MCF 10A (cell line): ENCODE results near the gene TMEM94. TPM values are rescaled to one million over a fixed set of nuclear protein-coding genes. Genes with fewer than 3 reads are reported as not detected.

ENCODE experiments used
- BruUV-seq: library from RNA; stranded (reverse); fragments of 400-500 nt; replicated peaks from 2 replicates; lab custom pipeline; 2021; lab: Mats Ljungman, UMichigan
- CTCF ChIA-PET: fragments of 300-600 bp; sonication (Branson Sonifier 250); formaldehyde crosslinking; extraction: SDS; loops from one replicate; lab custom pipeline; 2021; ENCODE audit warnings: antibody characterized with exemption, inconsistent platforms; lab: Yijun Ruan, JAX
- POLR2A ChIA-PET: fragments of 300-600, 350-650 bp; sonication (Branson Sonifier 250); formaldehyde crosslinking; extraction: SDS; loops from one replicate; lab custom pipeline; 2020; ENCODE audit warnings: antibody characterized with exemption, inconsistent platforms; lab: Yijun Ruan, JAX
- DNase-seq: peaks from one replicate; pipeline ENCODE4 v3.0.0-alpha.2; 2018; ENCODE audit not compliant: unreplicated experiment
- H3K27ac Mint-ChIP-seq: one replicate; pipeline ENCODE4 v1.8.0; 2022; ENCODE audit warnings: mild to moderate bottlenecking, low read depth, mixed read lengths; ENCODE audit not compliant: unreplicated experiment
- H3K27me3 Mint-ChIP-seq: one replicate; pipeline ENCODE4 v1.8.0; 2022; ENCODE audit warnings: mixed read lengths; ENCODE audit not compliant: insufficient read depth, unreplicated experiment
- H3K36me3 Mint-ChIP-seq: one replicate; pipeline ENCODE4 v1.8.0; 2022; ENCODE audit warnings: mild to moderate bottlenecking, moderate library complexity, mixed read lengths; ENCODE audit not compliant: insufficient read depth, unreplicated experiment
- H3K4me1 Mint-ChIP-seq: one replicate; pipeline ENCODE4 v1.8.0; 2022; ENCODE audit warnings: mixed read lengths; ENCODE audit not compliant: insufficient read depth, unreplicated experiment
- H3K4me3 Mint-ChIP-seq: one replicate; pipeline ENCODE4 v1.8.0; 2022; ENCODE audit warnings: mild to moderate bottlenecking, moderate library complexity, mixed read lengths; ENCODE audit not compliant: unreplicated experiment
- H3K9me3 Mint-ChIP-seq: one replicate; pipeline ENCODE4 v1.8.0; 2022; ENCODE audit warnings: mixed read lengths; ENCODE audit not compliant: unreplicated experiment
- CTCF ChIP-seq: fragments of 200-600 bp; IDR thresholded peaks from one replicate; pipeline ENCODE4 v1.8.0; 2022; ENCODE audit warnings: antibody characterized with exemption, mild to moderate bottlenecking; ENCODE audit not compliant: unreplicated experiment
- intact Hi-C: fragments of 100-400 bp; cut with micrococcal nuclease; formaldehyde crosslinking; loops from 2 replicates; pipeline ENCODE4 v1.14.1; 2022
- total RNA-seq: library from RNA; stranded (reverse); gene quantifications from 2 replicates; pipeline ENCODE4 v1.2.3, GENCODE V29; 2022

Gene TMEM94
- total RNA-seq, 1 experiment from 2014 or later, result 42.8 TPM

- Mint-ChIP-seq H3K27me3 (no peaks in the 10 kb centered on the region), H3K9me3 (no peaks in the 10 kb centered on the region), H3K4me1 (peaks cover 18% of the 10 kb centered on the region), H3K36me3 (peaks cover 44% of the 10 kb centered on the region), H3K4me3 (no peak overlapping the region), H3K27ac (no peak overlapping the region)
- ChIA-PET CTCF (interaction anchor here (0.6 kb wide), 1 partner anchor 60 kb away, joined by 3 read pairs; no protein-coding TSS in a partner anchor), POLR2A (interaction anchor here (0.7 kb wide), 1 partner anchor 674 kb away, joined by 3 read pairs; no protein-coding TSS in a partner anchor)
- BruUV-seq, result no TSS peak
- intact Hi-C loops, result no loop called here
- no peak for DNase-seq
- no peak for TF ChIP-seq CTCF
Measured at GRCh38 chr17:75521951-75522727, 65.7 kb downstream of the TMEM94 start.

- no peaks in the 10 kb centered on the region for H3K9me3 Mint-ChIP-seq
- BruUV-seq, result no TSS peak
- no peak for DNase-seq
- POLR2A ChIA-PET, result interaction anchor here (0.6 kb wide), 1 partner anchor 1760 kb away, joined by 3 read pairs; no protein-coding TSS in a partner anchor
- H3K36me3 Mint-ChIP-seq, result peaks cover 35% of the 10 kb centered on the region
- peaks cover 7% of the 10 kb centered on the region for H3K4me1 Mint-ChIP-seq
- no peak overlapping the region for H3K27ac Mint-ChIP-seq
- CTCF ChIA-PET, result interaction anchor here (0.5 to 1.8 kb wide), 5 partner anchors 7 to 1232 kb away, joined by 3 to 7 read pairs (median 4); partner anchors contain the start of gene TSEN54
- no peaks in the 10 kb centered on the region for H3K27me3 Mint-ChIP-seq
- H3K4me3 Mint-ChIP-seq, result no peak overlapping the region
- intact Hi-C loops, result no loop called here
- no peak for TF ChIP-seq CTCF
Measured at GRCh38 chr17:75523647-75524046, 67.2 kb downstream of the TMEM94 start.

GRCh38 chr17:75524269-75524969 is 68.0 kb downstream of the TMEM94 start:
- H3K27ac Mint-ChIP-seq, result no peak overlapping the region
- no peak for TF ChIP-seq CTCF
- ChIA-PET CTCF (interaction anchor here (0.5 to 1.8 kb wide), 8 partner anchors 8 to 614 kb away, joined by 3 to 7 read pairs (median 3); partner anchors contain the start of gene TSEN54), POLR2A (interaction anchor here (0.6 to 4.1 kb wide), 8 partner anchors 8 to 256 kb away, joined by 3 to 54 read pairs (median 4); partner anchors contain the start of genes RECQL5, TMEM94 and TSEN54)
- intact Hi-C loops, result no loop called here
- no TSS peak for BruUV-seq
- H3K27me3 Mint-ChIP-seq, result no peaks in the 10 kb centered on the region
- peaks cover 7% of the 10 kb centered on the region for H3K4me1 Mint-ChIP-seq
- DNase-seq, result no peak
- peak overlapping the region; percentile 71 for H3K4me3 Mint-ChIP-seq
- H3K9me3 Mint-ChIP-seq, result no peaks in the 10 kb centered on the region
- H3K36me3 Mint-ChIP-seq, result peaks cover 31% of the 10 kb centered on the region
